GM06990 (cell line): Measurements from ENCODE around the gene FILIP1.
A peak's percentile ranks its signal among the peaks of the same experiment; 100 is the strongest.

Experiments
- DNase-seq: peaks from one replicate; pipeline ENCODE4 v3.0.0-alpha.2; 2011; ENCODE audit not compliant: insufficient read length; ENCODE audit errors: extremely low read depth
- H3K27me3 ChIP-seq: replicated peaks from 2 replicates; pipeline ENCODE4 v1.6.0; 2011; ENCODE audit warnings: low read length; ENCODE audit not compliant: control insufficient read depth, insufficient read depth
- H3K36me3 ChIP-seq: 2 replicates; pipeline ENCODE4 v1.5.1; 2011; ENCODE audit warnings: low read length; ENCODE audit not compliant: control insufficient read depth, insufficient read depth
- H3K4me3 ChIP-seq: replicated peaks from 2 replicates; pipeline ENCODE4 v1.5.1; 2011; ENCODE audit warnings: low read depth, mild to moderate bottlenecking, control low read depth, low read length
- TF ChIP-seq, protein P1 (sequence below): IDR thresholded peaks from 2 replicates; pipeline ENCODE4 v1.5.1; 2011; ENCODE audit warnings: low read length, control low read depth, mild to moderate bottlenecking, inconsistent platforms; ENCODE audit not compliant: insufficient read depth, poor library complexity, severe bottlenecking

The FILIP1 gene

DNA sequence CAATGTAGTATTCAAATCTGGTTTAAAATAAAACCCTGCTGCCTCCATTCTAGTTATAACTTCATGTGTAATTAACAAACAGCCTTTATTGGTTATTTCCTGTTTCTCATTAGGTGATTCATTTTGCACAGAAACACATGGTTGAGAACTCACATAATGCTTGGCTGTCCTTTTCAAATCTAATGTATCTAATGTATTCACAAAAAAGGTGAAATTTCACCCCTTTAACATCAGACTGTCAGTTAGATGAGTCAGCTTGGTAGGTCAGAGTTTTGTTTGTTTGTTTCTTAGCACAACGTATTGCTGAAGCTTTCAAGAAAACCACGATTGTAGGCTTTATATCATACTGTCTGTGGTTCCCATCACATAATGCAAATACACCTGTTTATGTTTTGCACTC, 130.3 kb downstream of the FILIP1 start:
- peak; percentile 8 for DNase-seq

GRCh38 chr6:75353644-75354043, 140.0 kb downstream of the FILIP1 start:
- Histone ChIP-seq H3K4me3 (no peak overlapping the region), H3K27me3 (no peaks in the 10 kb centered on the region), H3K36me3 (no peaks in the 10 kb centered on the region)
- TF ChIP-seq, protein P1, sequence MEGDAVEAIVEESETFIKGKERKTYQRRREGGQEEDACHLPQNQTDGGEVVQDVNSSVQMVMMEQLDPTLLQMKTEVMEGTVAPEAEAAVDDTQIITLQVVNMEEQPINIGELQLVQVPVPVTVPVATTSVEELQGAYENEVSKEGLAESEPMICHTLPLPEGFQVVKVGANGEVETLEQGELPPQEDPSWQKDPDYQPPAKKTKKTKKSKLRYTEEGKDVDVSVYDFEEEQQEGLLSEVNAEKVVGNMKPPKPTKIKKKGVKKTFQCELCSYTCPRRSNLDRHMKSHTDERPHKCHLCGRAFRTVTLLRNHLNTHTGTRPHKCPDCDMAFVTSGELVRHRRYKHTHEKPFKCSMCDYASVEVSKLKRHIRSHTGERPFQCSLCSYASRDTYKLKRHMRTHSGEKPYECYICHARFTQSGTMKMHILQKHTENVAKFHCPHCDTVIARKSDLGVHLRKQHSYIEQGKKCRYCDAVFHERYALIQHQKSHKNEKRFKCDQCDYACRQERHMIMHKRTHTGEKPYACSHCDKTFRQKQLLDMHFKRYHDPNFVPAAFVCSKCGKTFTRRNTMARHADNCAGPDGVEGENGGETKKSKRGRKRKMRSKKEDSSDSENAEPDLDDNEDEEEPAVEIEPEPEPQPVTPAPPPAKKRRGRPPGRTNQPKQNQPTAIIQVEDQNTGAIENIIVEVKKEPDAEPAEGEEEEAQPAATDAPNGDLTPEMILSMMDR, result no peak
- no peak for DNase-seq

More for the DNA sequence above, 130.3 kb downstream of the FILIP1 start:
- H3K27me3 ChIP-seq, result no peaks in the 10 kb centered on the region
- H3K36me3 ChIP-seq, result no peaks in the 10 kb centered on the region
- TF ChIP-seq, protein P1, result no peak
- no peak overlapping the region for H3K4me3 ChIP-seq

- TF ChIP-seq, protein P1, result no peak
- Histone ChIP-seq H3K36me3 (no peaks in the 10 kb centered on the region), H3K27me3 (no peaks in the 10 kb centered on the region), H3K4me3 (no peak overlapping the region)
- DNase-seq, result no peak
Measured at GRCh38 chr6:75351570-75351969, 142.0 kb downstream of the FILIP1 start.

GRCh38 chr6:75350808-75351207, 142.8 kb downstream of the FILIP1 start:
- no peaks in the 10 kb centered on the region for H3K36me3 ChIP-seq
- no peaks in the 10 kb centered on the region for H3K27me3 ChIP-seq
- no peak for DNase-seq
- TF ChIP-seq, protein P1, result no peak
- no peak overlapping the region for H3K4me3 ChIP-seq

- H3K4me3 ChIP-seq, result no peak overlapping the region
- no peaks in the 10 kb centered on the region for H3K27me3 ChIP-seq
- DNase-seq, result no peak
- TF ChIP-seq, protein P1, result no peak
- no peaks in the 10 kb centered on the region for H3K36me3 ChIP-seq
Measured at GRCh38 chr6:75350156-75350555, 143.4 kb downstream of the FILIP1 start.
